Stimulated activated CD8-positive, alpha-beta memory T cell treated with anti-CD3 and anti-CD28 coated beads, Interleukin-4, amount 100 ng/mL, for 1 hour (primary cell): ENCODE data around the gene PKP3.
A peak's percentile ranks its signal among the peaks of the same experiment; 100 is the strongest.

Source experiments
- DNase-seq, 2 donors: peaks; one replicate each; pipeline ENCODE4 v3.0.0-alpha.2; 2020; ENCODE audit warnings: low read depth in 2 of 2, low spot score in 1 of 2

The PKP3 gene

DNA sequence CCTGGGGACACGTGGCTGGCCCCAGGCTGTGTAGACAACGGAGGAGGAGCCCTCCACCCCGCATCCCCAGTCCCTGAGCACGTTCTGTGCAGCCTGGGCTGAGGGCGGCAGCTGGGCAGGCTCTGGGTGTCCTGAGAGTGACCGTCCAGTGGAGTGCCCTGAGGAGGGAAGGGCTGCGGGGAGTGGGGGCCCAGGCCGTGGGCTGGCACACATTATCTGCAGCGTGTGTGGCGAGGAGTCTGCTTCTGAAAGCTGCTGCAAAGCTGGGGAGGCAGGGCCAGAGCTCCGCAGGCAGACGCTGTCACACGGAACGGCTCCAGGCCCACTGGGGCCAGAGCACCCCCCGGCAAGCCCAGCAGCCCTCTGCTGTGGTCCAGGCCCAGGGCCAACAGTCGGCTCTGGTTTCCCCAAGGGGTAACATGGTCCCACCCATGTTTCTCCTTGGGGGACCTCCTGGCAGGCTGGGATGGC lies 48.6 kb downstream of the PKP3 start:
- no peak for DNase-seq

DNA sequence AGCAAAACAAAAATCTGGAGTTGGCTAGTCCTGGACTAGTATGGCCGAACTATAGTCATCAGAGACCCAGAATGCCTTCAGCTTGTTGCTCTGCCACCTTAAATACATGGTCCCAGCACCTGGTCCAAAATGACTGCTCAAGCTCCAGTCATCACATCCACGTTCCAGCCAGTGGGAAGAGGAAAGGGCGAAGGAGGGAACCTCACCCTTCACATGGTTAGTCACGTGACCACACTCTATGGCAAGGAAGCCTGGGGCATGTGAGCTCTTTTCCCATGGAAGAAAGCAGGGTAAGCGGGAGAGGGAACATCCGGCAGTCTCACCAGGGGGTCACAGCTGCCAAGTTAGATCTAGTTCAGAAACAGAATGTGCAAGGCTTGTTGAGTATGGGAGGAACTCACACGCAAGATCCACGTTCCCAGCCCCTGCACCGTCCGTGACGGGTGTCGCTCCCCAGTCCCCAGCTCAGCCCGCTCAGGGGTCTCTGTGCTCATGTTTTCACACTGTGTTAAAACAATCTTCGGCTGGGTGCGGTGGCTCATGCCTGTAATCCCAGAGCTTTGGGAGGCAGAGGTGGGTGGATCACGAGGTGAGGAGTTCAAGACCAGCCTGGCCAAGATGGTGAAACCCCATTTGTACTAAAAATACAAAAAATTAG lies 49.7 kb downstream of the PKP3 start:
- DNase-seq: no peak

DNA sequence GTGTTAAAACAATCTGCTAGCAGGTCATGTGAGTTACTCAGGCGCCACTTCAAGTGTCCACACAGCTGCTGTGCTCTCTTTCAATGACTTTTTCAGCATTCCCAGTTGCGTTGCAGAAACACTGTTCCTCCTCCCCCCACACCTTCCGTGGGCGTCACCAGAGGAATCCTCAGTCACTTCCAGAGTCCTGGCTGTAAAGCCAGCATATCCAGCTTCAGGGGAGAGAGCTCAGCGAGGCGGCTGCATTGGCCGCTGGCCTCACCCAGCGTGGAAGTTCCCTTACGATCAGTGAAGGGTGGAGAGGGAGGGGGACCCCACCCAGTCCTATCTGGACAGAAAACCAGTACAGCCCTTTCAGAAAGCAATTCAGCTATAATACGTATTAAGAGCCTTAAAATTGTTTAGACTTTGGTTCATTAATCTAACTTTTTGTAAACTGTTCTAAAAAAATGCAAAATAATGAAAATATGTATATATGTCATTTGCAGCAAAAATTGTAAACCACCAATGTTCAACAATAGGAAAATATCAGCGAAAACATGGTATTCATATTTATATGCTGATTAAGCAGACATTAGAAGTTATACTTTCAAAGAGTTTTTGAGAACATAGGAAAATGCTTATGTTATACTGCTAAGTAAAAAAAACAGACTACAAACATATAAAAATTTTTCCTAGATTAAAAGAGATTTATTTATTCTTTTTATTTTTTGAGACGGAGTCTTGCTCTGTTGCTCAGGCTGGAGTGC lies 50.6 kb downstream of the PKP3 start:
- no peak for DNase-seq

DNA sequence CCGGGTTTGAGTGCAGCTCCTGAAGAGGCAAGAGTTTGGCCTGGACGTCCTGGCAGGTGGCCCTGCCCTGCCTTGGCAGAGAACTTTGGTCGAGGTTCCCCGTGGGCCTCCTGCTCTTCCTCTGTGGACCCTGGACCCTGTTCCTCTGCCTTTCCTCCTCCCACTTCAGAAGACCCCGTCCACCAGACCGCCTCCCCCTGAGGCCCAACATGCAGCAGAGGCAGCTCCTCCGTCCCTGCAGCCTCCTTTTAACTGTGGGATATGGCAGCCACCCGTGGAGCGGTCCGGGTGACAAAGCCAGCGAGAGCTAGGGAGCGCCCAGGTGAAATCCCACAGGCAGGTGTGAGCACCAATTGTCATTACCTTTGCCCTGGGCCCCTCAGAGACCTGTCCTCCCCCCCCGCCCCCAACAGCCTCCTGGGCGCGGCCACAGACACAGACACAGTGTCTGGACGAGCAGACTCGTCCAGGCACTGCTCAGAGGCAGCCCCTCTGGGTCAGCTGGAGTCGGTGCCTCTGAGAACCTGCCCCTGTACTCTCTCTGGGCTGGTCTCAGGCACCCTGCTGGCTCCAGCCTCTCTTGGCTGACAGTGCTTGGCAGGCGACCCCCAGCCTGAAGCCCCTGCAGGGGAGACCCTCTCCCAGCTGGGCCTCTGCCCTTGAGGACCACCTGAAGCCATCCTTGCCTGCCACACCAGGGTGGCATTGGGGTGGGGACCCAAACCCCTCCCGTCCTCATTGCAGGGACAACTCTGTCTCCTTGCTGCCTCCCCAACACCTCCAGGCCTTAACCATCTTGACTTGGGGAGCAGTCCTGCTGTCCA lies 52.0 kb downstream of the PKP3 start:
- DNase-seq: no peak

DNA sequence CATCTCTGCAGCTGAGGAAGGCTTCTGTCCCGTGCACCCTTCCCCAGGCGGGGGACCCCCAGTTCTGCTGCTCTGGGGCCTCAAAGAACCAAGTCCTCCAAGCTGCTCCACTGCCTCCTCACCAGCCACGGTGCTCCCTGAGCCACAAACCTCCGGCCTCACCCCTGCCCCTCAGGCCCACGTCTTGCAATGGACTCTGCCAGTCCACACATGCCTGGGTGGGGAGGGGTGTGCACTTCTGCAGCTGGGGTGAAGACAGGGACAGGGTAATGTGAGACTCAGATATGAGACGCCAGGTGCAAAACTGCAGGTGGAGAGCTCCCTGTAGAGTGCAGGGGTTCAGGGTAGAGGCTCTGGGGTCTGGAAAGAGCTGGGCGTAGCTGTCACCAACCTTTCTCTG lies 52.9 kb downstream of the PKP3 start:
- DNase-seq: no peak

DNA sequence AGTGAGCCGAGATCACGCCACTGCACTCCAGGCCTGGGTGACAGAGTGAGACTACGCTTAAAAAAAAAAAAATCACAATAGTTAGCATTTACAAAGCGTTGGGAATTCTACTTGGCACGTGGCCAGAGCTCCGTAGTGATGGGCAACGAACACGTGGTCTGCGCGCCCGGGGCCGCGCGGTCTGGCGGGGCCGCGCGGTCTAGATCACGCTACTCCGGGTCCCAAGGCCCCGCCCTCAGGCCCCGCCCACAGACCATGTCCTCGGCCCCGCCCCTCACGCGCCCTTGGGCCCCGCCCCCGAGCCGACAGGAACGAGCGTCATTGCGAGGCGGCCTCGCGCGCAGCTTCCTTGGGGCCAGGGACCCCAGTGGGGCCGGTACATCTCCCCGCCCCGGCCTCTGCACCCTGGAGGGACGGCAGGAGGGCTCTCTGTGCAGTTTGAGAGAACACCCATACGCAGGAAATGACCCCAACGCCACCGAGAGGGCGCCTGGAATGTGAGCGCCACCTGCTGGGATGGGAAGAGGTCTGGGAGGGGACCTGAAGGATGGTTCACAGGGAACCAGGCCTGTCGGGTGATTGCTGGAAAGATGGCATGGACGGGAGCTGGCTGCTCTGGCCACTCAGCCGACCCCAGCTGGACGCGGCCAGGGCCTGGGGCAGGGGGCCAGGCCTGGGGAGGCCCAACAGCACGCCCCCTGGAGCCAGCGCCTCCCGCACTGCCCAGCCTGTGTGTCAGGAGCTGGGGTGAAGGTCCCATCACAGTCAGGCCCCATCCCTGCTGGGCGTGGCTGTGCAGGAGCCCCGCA lies 54.1 kb downstream of the PKP3 start:
- peak; percentile 91 to 96 for DNase-seq

DNA sequence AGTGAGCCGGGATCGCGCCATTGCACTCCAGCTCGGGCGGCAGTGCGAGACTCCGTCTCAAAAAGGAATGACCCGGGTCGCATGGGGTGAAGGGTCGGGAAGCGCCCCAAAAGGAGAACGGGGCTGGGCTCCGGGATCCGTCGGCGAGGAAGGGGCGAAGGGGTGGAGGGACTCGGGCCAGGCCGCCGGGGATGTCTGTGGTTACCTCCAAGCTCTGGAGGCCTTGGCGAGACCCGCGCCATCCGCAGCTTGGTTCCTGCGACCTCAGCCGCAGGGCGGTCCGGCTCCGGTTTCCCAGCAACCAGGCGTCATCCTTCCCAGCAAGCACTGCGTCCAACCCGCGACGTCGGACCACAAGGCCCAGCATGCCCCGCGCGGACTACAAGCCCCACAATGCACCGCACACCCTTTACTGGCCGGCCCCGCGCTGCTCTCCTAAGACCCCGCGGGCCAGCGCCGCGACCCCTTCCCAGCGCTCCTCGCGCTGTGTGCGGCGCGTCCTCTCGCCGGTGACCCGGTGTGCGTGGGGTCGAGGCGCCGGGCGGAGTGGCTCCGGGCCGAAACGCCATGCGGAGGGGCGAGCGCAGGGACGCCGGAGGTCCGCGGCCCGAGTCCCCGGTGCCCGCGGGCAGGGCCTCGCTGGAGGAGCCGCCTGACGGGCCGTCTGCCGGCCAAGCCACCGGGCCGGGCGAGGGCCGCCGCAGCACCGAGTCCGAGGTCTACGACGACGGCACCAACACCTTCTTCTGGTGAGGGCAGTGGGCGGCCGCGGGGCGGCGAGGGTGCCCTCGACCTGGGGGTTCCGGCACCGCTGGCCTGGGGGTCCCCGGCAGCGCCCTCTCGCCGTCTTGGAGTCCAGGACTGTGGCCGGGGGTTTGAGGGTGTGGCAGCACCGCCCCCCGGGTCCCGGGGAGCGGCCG lies 56.1 kb downstream of the PKP3 start, which contains the start of gene PTDSS2:
PTDSS2 (plus strand) TSS at position 391 of the 920 bp plus-strand sequence; CDS start at position 568, 177 bp downstream.
- peak; percentile 89 for DNase-seq

DNA sequence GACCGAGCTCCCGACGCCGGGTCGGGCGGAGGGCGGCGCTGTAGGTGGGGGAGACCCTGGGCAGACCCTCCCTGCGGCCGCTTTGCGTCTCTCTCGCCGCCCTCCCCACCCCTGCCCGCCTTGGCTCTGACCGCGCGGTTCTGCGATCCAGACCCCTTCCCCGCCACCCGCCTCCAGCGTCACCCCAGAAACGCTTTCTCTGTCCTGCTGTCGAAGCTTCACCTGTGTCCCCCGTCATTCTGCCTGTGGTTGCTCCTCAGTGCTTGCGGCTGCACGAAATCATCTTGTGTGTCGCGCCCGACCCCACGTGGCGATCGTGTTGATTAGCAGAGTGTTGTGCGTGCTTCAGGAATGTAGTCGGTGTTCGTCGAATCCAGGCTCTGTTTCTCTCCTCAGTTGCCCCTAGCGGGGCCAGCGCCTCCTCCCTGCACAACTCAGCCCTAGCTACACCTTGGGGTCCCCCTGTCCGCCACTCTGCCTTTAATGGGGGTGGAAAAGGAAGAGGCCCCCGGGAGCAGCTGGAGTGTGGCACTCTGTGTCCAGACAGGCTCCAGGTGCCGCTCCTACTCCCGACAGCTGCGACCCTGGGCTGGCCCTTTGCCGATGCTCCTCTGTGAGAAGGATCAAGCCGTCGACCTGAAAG lies 56.9 kb downstream of the PKP3 start:
- DNase-seq: peak; percentile 41 to 63

DNA sequence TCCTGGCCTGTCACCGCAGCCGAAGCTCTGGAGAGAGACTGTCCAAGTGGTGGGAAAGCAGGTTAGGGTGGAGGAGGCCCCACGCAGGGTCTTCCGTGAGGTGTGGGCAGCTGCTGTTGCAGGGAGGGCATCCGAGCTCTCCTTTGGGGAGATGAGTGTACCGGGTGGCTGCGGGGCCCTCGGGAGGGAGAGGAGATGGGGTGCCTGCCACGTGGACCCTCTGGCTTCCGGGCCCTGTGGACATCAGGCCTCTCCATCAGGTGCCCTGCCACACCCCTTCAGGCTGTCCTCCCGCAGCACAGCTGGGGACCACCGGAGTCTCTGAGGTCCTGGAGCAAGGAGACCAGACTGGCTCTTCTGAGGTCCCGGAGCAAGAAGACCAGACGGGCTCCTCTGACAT lies 57.7 kb downstream of the PKP3 start:
- DNase-seq: no peak

DNA sequence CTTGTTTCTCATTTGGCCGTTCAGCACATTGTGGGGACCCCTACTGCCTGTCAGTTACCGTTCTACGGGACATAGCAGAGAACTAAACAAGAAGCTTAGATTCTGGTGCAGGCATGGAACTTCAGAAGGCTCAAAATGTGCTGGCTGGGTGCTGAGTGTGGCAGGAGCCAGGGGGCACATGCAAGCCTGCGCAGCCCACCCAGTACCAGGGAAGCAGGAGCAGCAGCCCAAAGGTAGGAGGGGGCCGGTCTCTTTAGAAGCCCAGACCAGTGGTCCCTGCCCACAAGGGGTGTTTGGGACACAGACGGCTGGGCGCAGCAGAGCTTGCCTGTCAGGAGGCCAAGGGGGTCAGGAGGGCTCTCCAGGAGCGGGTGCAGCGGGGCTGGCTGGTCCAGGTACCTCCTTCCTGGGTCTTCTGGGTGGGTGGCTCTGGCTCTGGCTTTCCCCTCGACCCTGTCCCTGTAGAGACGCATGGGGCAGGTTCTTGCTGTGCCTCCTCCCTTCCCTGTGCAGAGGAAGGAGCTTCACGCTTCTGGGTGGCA lies 58.3 kb downstream of the PKP3 start:
- DNase-seq: no peak

DNA sequence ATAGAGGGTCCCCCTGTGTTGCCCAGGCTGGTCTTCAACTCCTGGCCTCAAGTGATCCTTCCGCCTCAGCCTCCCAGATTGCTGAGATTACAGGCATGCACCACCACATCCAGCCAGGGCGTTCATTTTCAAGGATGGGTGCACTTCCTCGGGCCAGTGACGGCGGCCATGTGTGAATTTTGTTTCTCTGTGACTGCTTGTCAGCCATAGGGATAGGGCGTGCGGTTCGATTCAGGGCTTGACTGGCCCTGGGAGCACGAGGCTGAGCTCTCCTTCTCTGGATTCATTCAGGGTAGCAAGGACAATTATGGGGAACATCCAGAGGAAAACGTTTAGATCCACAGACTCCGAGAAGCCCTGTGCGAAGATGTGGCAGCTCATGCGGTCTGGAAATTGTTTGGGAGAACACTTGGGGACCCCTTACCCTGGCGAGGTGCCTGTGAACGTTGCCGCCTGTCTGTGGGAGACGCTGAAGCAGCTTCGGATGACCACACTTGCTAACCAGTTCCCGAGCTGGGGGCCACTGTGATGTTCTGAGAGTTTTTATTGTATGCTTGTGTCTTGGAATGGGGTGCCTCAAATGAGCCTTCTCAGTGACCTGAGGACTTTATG lies 59.0 kb downstream of the PKP3 start:
- no peak for DNase-seq

DNA sequence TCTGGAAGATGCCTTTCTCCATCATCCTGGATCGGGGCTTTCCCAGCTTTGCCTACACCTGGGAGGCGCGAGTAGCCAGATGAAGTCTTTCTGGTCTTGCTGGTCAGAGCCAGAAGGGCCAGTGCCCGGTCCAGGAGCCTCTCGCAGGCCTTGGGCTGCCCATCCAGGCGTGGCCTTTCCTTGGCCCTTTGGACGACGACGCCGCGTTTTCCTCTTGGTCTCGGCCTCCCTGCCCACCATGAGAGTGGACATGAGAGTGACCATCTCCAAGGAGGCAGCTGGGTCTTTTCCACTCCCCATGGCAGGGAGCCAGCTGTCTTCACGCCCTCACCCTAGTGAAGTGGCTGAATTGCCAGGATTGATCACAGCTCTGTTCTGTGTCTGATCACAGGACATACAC lies 59.6 kb downstream of the PKP3 start:
- no peak for DNase-seq

DNA sequence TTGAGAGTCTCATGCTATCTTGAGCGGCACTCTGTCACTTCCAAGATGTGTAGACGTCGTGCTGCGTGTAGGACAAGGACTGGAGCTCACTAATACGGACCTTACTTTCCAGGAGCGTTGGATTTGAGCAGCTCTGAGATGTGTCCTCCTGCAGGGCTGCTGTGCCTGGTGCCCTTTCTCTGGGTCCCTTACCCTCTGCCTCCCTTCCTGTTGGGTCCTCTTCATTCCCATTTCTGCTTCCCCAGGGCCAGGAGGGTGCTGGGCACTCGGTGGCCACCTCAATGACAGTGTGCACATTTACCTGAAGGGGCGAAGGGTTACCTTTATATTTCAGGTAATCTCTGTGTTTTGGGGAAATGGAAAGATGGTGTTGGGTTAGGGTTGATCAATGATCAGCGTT lies 60.0 kb downstream of the PKP3 start:
- DNase-seq: no peak
